ENCODE measurements around the gene KSR2.

GRCh38 chr12:117466677-117467362 is 502.0 kb downstream of the KSR2 start:
- TF ChIP-seq CTCF (IDR thresholded peaks at IDR 0.05) (no peak), POLR2AphosphoS5 (IDR thresholded peaks at IDR 0.05; ENCODE audit: insufficient read depth in 1 of 2, low read depth in 1 of 2) (no peak), POLR2A (IDR thresholded peaks at IDR 0.05) (no peak)
